Stimulated activated CD4-positive, alpha-beta T cell treated with anti-CD3 and anti-CD28 coated beads, Interleukin-4, amount 100 ng/mL, for 4 hours (primary cell): ENCODE data around the gene RNF144A.
A peak's percentile ranks its signal among the peaks of the same experiment; 100 is the strongest.

Source experiments
- DNase-seq, 2 experiments: peaks; one replicate each; pipeline ENCODE4 v3.0.0-alpha.2; 2020

Gene RNF144A

DNA sequence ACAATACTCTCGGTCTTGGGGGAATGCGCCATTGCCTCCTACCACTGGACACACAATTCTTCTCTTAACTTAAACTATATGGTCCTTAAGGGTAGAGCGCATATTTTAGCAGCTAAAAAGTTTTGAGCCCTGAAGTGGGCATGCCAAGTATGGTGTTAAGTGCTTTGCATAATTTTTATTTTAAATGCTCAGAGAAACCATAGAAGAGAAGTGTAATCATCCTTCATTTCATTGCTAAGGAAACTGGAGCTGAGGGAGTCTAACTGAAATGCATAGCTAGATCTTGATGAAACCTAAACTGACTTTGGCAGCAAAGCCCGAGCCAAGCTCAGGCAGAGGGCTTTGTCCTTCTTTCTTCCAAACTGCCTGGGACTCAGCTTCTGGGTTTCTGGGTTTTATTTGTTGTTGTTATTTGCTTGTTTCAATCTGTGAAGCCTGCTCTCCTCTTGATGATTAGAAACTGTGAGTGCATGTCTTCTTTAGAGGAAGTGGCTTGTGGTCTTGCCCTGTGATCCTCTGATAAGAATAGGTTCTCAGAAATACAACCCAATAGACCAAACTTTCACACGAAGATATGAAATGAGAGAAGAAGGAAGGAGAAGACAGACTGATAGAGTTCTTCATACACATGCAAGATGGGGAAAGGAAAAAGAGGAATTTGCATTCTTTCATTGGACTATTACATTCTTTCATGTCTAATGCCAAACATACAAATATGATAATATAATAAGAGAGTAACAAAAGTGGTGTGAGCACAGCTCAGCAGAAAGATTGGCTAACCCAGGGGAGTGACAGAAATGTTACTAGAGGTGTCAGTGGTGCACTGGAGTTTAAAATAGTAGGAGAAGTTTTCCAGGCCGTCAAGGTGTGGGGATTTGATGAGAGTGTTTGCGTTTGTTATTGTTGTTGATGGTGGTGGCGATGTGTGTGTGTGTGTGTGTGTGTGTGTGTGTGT is 7.5 kb upstream of the RNF144A start:
- DNase-seq = no peak

DNA sequence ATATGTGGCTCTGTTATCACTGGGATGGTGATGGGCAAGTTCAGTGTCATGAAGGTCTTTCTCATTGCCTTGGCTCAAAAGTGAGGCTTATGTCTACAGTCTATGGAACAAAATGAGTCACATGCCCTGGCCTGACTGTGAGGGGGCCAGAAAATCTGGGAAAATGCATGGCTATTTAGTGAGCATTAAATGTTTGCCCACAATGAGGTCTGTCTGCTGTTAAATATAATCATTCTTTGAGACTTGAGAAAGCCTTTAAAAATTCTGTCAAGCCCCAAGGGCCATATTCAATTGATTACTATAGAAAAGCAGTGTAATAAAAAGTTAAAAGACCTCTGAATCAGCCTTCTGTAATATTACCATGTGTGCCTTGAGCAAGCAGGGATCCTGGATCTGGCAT is 5.5 kb upstream of the RNF144A start:
- DNase-seq = no peak

DNA sequence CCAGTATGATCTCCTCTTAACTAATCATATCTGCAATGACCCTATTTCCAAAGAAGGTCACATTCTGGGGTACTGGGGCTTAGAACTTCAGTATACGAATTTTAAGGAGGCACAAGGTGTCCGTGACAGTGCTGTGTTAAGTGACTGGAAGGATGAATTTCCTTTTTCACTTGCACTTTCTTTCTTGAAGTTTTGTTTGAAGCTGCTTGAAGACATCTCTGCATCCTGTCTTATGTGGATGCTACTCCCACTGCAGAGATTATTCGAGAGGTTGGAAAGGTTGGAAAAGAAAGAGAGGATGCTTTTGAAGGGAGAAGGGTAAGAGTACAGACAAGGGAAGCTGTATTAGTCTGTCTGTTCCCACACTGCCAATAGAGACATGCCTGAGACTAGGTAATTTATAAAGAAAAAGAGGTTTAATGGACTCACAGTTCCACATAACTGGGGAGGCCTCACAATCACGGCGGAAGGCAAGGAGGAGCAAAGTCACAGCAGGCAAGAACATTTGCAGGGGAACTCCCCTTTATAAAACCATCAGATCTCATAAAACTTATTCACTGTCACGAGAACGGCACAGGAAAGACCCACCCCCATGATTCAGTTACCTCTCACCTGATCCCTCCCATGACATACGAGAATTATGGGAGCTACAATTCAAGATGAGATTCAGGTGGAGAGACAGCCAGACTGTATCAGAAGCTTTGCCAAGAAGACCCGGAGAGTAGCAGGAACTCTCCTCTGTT is 3.6 kb upstream of the RNF144A start:
- DNase-seq = peak; percentile 43 to 78

DNA sequence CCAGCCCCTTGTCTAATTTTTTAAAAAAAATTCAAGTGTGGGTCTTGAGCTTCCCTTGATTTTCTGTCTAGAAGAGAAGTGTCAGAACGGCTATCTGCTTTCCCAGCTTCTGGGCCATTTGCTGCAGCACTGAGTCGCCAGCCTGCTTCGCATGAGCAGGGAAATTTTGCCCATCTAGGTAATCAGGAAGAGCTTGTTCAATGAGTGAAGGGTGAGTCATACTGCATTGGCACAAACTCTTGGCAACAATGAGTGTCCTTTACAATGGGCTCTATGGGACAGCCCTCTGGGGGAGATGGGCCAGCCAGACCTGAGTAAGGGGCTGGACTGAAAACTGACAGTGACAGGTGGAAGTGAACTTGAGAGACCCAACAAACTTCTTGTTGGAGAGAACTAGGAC is 2.4 kb upstream of the RNF144A start:
- peak; percentile 18 to 55 for DNase-seq

DNA sequence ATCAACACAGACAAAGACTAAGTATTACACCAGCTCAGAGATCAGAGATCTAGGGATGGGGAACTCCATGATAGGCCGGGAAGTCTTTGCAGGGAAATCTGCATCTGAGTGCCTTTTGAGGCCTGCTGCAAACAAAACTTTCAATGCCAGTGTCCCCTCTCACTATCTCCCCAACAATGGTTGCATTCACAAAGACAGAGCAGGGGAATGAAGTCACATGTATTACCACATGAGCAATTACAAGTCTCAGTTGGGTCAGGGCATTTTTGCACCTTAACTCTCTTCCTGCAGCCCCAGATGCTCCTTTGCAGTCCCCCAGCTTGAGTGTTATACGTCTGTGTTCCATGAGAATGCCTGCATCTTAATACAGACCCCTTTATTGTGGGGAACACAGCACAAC is 1.8 kb upstream of the RNF144A start:
- DNase-seq = no peak

DNA sequence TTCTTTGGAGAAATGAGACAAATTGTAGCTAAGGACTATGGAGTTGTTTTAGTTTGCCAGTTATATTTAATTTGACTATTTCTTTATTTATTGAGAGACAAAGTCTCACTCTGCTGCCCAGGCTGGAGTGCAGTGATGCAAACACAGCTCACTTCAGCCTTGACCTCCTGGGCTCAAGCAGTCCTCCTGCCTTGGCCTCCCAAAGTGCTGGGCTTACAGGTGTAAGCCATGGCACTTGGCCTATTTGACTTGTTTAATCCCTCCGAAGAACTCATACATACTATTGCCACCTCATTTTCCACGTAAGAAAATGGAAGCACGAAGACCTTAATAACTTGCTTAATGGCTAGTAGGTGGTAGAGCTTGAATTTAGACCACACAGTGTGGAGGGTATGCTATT is 988 bp upstream of the RNF144A start:
- no peak for DNase-seq

DNA sequence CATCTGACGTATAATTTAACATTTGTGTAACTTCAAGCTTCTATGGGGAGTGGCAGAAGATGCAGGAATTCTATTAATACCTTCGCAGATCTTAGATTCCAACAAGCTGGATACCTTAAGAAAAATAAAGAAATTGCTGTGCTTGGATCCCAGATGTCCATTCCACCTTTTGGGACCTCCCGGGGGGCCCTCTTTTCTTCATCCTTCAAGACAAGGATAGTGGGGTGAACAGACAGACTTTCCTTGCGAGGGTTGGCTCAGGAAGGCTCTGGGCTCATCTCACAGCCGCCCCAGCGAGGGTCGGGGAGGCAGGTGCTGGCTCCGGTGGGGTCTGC is 509 bp upstream of the RNF144A start:
- no peak for DNase-seq

DNA sequence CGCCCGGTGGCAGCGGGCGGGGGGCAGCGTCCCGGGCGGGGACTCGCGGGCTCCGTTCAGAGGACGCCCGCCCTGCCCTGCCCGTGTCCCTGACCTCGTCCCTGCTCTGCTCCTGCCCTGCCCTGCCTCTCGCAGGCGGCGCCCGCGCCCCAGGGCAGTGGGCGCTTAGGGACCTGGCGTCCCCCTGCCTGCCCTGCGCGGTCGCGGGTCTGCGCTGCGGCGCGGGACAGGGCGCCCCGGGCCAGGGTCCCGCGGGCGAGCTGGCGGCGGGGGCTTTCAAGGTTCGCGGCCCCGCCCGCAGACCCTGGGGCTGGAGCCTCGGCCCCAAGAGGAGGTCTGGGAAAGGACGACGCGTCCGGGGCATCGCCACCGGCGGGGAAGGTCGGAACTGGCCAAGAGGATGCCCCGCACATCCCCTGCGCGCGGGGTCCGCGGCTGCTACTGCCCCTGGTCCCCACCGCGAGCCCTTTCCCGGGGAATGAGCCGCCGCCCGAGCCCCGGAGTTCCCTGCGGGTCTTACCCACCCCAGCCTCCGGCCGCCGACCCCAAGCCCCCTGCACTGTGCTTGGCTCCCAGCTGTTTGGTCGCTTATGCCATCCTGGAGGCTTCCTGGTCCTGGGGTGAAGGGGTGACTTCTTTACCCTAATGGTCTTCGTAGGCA is 679 bp downstream of the RNF144A start:
- DNase-seq = peak in 1 of 2 experiments; percentile 24

DNA sequence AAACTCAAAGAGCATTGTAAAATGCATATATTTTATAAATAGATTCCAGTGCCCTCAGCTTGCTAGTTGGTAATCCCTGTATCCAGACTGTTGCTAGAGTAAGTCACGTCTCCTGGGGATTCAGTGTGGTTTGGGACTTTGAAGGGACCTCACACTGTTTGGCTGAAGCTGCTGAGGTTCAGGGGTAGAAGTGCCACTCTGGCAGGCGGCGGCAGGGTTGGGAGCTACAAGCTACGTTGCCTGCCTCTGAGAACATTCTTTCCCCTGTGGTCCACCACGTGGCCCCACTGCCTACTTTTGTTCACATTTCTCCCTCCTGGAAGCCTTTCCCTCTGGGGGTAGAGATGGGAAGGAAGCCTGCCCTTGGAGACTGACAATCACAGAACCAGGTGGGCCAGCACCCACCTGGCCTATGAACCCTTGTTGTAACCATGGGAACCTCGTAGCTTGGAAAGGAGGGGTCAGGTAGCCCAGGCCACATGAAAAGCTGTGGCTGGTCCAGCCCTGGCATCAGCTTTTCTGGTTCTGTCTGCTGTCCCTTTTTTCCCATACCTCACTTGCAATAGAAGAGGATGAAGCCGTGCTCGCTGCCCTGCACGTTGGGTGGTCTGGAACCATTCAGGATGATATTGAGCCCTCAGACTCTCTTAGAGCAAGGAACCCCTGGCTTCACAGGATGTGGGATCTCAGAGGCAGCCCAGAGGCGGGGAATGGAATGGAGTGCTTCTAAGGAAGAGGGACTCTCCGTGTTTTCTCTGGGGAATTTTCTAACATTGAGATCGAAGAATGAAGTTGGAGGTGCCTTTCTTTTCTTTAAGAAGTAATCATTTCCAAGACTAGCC is 2.9 kb downstream of the RNF144A start:
- DNase-seq = no peak

DNA sequence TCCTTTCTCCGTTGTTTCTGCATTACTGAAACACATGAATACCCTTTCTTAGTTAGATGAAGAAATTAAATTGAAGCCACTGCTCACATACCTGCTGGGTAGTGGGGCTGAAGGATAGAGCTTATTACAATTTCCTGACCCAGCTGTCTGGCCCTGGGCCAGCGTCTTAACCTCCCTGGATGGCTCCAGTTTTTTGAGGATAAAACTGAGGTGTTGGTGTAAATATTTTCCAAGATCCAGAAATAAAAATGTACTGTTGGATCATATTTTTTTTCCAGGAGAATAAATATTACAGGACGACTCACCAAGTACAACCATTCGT is 3.5 kb downstream of the RNF144A start:
- DNase-seq = no peak

DNA sequence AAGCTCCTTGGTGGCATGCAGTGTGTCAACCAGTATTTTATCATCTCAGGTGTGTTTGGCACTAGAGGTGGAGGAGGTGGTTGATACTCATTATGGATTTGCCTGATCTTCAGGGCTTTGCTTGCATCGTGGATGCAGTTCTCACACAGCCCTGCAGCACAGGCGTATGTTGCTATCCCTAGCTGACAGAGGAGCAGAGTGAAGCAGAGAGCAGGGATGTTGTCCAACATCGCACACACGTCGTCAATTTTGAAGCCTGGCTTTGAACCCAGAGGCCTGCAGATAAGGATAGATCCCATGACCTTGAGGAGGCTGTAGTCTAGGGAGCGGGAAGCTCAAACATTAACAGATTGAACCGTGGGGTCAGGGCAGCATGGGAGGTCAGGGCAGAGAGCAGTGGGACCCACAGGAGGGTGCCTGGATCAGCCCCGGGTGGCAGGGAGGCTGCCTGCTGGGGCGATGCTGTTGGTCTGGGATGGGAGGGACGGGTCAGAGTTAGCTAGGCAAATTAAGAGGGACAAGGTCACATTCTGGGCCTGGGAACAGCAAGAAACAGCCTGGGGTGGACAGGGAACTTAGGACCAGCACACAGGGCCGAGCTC is 4.2 kb downstream of the RNF144A start:
- DNase-seq = no peak

DNA sequence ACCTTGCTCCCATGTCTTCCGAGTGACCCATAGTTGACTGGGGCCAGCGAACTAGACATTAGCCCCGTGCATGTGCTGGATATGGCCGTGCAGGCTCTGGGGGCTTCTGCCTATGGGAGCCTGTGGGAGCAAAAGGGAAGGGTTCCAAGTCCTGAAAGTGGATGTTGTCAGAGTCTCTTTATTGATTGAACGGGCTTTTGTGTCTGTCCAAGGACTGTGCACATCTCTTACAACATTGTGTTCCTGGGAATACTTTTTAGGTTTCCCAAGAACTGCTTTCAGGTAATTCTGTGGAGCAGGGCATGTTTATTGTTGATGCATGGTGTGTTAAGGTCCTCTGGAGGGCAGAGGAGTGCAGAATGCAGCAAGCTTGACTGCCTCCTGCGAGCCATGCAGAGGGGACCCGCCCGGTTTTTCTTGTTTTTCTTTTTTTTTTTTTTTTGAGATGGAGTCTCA is 5.0 kb downstream of the RNF144A start:
- no peak for DNase-seq

DNA sequence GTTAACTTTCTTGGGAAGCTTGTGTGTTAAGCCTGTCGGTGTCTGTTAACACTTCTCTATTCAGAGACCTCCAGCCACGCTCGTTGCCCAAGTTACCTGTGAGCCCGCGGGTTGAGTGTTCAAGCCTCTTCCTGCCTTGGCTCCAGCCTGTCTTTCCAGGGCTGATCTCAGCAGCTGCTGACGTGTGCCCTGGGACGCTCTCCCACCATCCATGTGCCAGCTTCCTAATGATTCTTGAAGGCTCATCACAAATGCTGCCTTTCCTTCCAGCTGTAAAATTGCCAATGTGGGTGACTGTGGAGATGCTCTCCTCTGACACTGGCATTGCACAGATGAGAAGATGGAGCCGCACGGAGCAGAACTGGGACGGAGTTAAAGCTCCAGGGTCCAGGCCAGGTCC is 6.1 kb downstream of the RNF144A start:
- DNase-seq = no peak

DNA sequence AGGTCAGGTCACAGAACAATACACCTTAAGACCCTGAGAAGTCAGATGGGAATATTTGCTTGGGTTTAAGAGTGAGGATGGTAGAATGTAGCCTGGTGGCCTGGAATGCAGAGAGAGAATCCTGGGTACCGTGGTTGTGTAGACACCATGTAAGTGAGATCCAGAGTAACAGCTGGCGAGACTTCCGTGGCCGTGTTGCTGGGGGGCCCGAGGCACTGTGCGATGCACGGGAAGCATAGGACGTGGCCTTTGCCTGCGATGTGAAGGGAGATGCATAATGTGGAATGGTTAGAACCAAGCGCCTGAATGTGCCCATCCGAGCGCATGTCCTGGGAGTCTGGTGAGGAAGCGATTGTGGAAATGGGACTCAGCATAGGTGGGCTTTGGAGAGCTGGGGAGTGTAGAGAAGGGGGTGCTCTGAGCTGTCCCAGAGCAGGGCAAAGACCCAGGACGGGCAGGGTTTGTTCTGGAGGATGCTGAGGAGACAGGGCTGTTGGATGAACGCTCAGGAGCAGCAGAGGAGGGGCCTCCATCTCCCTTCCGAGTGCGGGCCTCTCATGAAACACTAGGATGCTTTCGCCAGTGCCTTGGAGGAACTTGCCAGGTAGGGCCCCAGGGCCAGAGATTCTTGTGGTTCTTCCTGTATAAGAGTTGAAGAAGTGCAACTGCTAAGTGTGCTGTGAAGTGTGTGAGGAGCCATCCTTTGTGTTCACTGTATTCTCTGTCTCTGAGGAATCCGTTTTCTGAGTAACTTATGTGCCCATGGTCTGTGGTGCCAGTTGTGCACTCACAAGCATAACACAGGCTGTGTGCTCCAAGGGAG is 7.1 kb downstream of the RNF144A start:
- no peak for DNase-seq

DNA sequence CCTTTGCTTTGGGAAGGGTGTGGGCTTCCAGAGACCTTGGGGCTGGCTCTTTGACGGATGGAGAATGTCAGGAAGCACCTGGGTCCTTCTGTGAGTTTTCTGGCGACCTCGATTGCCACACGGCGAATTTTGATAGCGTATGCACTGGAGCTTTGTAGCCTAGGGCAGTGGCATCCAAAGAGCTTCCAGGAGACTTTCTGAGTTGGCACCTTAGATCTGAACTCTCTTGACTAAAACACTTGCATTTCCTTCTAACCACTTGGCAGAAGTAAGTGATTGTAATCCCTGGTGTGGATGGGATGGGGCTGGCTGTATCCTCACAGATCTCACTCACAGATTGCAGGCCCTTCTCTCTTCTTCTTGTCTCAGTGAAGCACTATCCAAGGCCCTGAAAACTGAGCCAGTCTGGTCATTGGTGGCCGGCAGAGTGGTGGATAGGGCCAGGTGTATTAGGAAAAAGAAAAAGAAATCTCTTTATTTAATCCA is 7.8 kb downstream of the RNF144A start:
- no peak for DNase-seq

DNA sequence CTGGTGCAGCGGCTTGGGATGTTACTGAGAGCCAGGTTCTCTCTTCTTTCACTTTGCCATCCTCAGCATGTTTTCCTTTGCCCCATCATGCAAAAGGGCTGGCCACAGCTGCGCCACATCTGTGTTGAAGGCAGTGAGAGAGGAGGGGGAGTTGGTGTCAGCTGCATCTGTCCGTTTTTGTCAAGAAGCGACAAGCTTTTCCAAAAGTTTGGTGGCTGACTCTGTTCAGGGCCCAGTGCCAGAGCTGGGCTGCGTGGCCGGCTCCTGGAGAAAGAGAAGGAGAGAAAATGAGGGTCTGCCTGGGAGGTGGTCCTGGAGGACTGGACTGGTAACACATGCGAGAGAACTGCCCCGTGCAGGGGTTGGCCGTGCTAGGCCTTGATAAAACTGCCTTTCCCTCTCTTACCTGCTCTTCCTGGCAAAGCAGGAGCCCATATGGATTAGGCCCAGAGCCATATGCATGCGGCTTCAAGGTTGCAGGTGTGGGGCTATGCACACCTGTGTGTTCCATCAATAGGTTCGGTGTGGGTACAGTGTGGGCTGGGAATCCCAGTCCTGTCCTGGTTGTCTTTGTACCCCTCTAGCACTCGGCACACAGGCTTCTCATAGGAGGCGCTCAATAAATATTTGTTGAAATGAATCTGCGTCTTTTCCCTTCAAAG is 9.0 kb downstream of the RNF144A start:
- no peak for DNase-seq

DNA sequence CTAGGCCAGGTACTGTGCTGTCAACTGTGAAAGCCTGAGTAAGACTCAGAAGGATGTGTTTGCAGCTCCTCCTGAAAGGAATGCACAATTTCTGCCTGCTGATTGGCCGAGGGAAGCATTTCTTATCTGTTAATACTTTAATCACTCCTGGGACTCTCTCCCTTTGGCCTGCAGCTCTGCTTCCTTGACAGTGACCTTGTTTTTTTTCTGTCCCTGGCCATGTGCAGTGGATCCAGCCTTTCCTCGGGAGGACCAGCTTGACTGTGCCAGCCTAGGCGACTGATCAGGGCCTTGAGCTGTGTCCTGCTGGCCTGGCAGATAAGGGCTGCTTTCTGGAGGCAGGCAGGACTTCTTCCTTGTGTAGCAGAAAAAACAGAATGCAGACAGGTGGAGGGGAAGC is 10.0 kb downstream of the RNF144A start:
- no peak for DNase-seq

DNA sequence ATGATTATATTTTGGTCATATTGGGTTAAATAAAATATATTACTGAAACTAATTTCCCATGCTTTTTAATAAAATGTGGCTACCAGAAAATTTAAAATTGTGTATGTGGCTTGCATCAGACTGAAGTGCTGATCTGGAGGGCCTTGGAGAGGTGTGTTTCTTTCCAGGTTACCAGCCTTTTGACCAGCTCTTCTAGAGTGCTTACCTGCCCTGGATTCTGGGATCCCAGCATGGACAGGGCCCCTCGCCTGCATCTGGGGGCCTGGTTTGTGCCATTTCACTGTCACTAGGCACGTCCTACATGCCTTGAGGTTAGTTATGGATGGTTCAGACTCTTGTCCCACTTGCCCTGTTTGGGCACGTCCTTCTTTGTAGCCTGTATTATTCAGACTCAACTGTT is 10.5 kb downstream of the RNF144A start:
- DNase-seq = no peak

DNA sequence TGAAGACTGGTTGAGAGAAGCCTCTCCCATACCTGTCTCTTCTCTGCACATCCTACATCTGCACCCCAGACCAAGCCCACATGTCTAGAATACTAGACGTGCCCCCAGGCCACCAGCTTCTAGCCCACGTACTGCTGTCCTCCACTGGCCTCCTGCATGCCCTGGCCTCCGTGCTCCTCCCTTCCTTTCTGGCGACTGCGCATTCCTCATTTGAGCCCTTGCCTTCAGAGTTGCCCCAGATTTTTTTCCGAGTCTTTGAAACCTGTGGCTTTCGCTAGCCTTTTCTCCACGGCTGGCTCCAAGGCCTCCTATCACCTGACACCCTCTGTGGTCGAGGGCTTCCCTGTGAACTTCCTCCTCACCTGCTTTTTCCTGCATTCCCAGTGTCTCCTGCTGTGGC is 11.2 kb downstream of the RNF144A start:
- DNase-seq = no peak

DNA sequence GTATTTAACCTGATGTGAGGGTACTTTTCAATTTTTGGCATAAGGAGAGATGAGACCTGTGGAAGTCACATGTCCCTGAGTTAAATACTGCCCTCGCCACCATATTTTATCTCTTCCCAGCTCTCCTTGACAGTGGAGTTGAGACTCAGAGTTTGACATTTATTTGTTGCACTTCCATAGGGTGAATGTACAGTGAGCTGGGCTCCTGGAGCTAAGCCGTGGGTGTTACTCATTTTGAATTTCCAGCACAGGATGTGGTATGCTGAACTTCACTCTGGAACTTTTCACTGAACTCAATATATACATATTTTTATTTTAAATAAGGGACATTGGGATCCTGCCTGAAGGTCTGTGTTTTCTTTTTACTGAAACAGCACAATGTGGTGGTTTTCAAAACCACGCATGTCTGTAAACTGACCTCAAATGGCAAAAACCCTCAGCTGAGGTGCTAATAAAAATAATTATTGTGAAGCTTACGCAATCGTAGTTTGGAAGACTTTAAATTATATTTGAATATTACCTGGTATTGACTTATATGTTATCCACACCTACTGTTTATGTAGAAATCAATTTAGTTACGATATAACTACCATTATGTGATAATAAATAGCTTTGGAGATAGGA is 12.1 kb downstream of the RNF144A start:
- DNase-seq = no peak
